Esophagus squamous epithelium (tissue), 5 donors: ENCODE results near the gene GDI2. TPM values are rescaled to one million over a fixed set of nuclear protein-coding genes. Genes with fewer than 3 reads are reported as not detected.

ENCODE experiments used
- DNase-seq: peaks from one replicate; lab custom pipeline; 2025; lab: John Stamatoyannopoulos, UW
- H3K27ac ChIP-seq, 4 donors: fragments of 200-600 bp; sonication (generic); one replicate each; pipeline ENCODE4 v1.5.1; 2016 to 2019; ENCODE audit warnings: mild to moderate bottlenecking in 1 of 4
- H3K27me3 ChIP-seq, 4 donors: fragments of 200-600 bp; sonication (generic); 1 replicate in 3 of 4; 2 replicates in 1 of 4; pipeline versions ENCODE4 v1.5.1 to v1.6.0; 2017 to 2021; ENCODE audit warnings: antibody characterized with exemption in 1 of 4
- H3K36me3 ChIP-seq, 3 donors: fragments of 200-600 bp; sonication (generic); one replicate each; pipeline ENCODE4 v1.5.1; 2016 to 2019
- H3K4me1 ChIP-seq, 3 donors: fragments of 200-600 bp; sonication (generic); one replicate each; pipeline ENCODE4 v1.5.1; 2017 to 2019
- H3K4me3 ChIP-seq, 4 donors: fragments of 200-600 bp; sonication (generic); 1 replicate in 3 of 4; 2 replicates in 1 of 4; pipeline ENCODE4 v1.5.1; 2016 to 2019; ENCODE audit warnings: mild to moderate bottlenecking in 2 of 4, moderate library complexity in 1 of 4
- H3K9me3 ChIP-seq, 3 donors: fragments of 200-600 bp; sonication (generic); one replicate each; pipeline ENCODE4 v1.5.1; 2016 to 2019
- POLR2A ChIP-seq, 4 donors: fragments of 450-650 bp; IDR thresholded peaks; one replicate each; pipeline ENCODE4 v1.6.1; 2017; ENCODE audit warnings: antibody characterized with exemption in 4 of 4, mild to moderate bottlenecking in 4 of 4, moderate library complexity in 3 of 4
- WGBS, 2 donors: methylation state at CpG; one replicate each; pipeline ENCODE4 v1.1.5; 2018; 5-methylcytosine and 5-hydroxymethylcytosine counted together
- intact Hi-C: fragments of 100-400 bp; cut with DNase I; formaldehyde crosslinking; loops from one replicate; pipeline ENCODE4 v1.15.0; 2022
- total RNA-seq, 4 donors: library from RNA; depleted of rRNA; stranded (reverse); fragments of >200 nt; gene quantifications; one replicate each; pipeline ENCODE4 v1.1.0, GENCODE V29; 2016
- TF ChIP-seq, protein P1 (sequence below), 6 experiments: fragments of 450-650 bp in 4 of 6; fragments of 200-600 bp in 2 of 6; sonication (generic) in 2 of 6; IDR thresholded peaks; one replicate each; pipeline ENCODE4 v1.5.1; 2016 to 2019; ENCODE audit warnings: antibody characterized with exemption in 6 of 6, mild to moderate bottlenecking in 4 of 6, moderate library complexity in 4 of 6
- donor health status: DM: yes; HTN: yes; CAD: no.

The GDI2 gene
- total RNA-seq, 4 donors from 2014 or later = 153 to 299 (median 257) TPM

GRCh38 chr10:5774987-5775620, 38.1 kb downstream of the GDI2 start:
- H3K4me3 ChIP-seq = no peak overlapping the region
- no peak for DNase-seq
- no peaks in the 10 kb centered on the region for H3K27me3 ChIP-seq
- H3K4me1 ChIP-seq = peaks cover 0 to 27% (median 20%) of the 10 kb centered on the region in 3 donors
- no peaks in the 10 kb centered on the region for H3K9me3 ChIP-seq
- TF ChIP-seq, protein P1, sequence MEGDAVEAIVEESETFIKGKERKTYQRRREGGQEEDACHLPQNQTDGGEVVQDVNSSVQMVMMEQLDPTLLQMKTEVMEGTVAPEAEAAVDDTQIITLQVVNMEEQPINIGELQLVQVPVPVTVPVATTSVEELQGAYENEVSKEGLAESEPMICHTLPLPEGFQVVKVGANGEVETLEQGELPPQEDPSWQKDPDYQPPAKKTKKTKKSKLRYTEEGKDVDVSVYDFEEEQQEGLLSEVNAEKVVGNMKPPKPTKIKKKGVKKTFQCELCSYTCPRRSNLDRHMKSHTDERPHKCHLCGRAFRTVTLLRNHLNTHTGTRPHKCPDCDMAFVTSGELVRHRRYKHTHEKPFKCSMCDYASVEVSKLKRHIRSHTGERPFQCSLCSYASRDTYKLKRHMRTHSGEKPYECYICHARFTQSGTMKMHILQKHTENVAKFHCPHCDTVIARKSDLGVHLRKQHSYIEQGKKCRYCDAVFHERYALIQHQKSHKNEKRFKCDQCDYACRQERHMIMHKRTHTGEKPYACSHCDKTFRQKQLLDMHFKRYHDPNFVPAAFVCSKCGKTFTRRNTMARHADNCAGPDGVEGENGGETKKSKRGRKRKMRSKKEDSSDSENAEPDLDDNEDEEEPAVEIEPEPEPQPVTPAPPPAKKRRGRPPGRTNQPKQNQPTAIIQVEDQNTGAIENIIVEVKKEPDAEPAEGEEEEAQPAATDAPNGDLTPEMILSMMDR (IDR thresholded peaks at IDR 0.05) = no peak
- TF ChIP-seq POLR2A (IDR thresholded peaks at IDR 0.05) = no peak
- peak overlapping the region in 1 of 4 donors; percentile 73 for H3K27ac ChIP-seq
- WGBS, 2 donors = 85 to 94% methylated on average over 8 of the region's 8 CpGs
- H3K36me3 ChIP-seq = peaks cover 0 to 95% (median 0%) of the 10 kb centered on the region in 3 donors
- intact Hi-C loops = no loop called here

DNA sequence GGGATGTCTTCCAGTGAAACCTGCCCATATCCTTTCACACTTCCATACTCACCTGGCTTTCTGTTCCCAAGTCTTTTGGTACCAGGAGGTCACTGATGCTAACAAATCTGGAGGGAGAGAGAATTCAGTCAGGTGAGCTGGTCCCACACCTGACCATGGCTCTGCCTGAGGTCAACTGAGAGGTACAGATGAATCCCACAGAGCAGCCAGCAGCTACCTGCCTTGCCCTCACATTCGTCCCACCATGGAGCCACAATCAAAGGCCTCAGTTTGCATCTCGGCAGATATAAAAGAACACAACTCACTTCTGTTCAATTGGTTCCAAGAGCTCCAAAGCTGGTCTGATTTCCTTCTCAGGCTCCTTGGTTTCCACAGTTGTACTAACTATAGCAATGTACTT, 47.0 kb downstream of the GDI2 start:
- H3K4me3 ChIP-seq = no peak overlapping the region
- intact Hi-C loops = no loop called here

DNA sequence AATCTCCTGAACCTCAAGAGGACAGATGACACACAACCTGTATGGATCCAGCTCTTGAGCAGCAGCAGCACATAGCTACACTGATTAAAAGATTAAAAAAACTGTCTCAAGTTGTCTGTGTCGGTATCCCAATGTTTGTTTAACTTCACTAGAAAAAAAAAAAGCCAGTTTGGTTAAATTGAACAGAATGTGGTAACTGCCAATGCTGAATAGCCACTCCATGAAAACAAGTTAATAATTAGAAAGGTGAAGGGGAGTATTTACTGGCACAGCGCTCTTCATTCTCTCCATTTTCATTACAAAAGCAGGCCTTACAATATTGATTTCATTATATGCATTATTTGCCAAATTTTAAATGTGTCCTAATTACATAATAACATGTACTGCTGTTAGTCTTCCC, 47.6 kb downstream of the GDI2 start:
- Histone ChIP-seq H3K9me3 (no peaks in the 10 kb centered on the region), H3K4me1 (no peaks in the 10 kb centered on the region), H3K27me3 (no peaks in the 10 kb centered on the region), H3K27ac (no peak overlapping the region), H3K4me3 (no peak overlapping the region), H3K36me3 (peaks cover 25 to 100% (median 30%) of the 10 kb centered on the region in 3 donors)
- TF ChIP-seq POLR2A (IDR thresholded peaks at IDR 0.05) = no peak
- TF ChIP-seq, protein P1 (IDR thresholded peaks at IDR 0.05) = no peak
- no peak for DNase-seq
- WGBS, 2 donors = 86 to 87% methylated on average over 2 of the region's 2 CpGs
- intact Hi-C loops = no loop called here

More for the DNA sequence above, 47.0 kb downstream of the GDI2 start:
- no peak for DNase-seq
- Histone ChIP-seq H3K4me1 (no peaks in the 10 kb centered on the region), H3K27me3 (no peaks in the 10 kb centered on the region), H3K36me3 (peaks cover 25 to 98% (median 30%) of the 10 kb centered on the region in 3 donors), H3K27ac (no peak overlapping the region), H3K9me3 (no peaks in the 10 kb centered on the region)
- WGBS, 2 donors = 94 to 100% methylated on average over 1 to 2 of the region's 2 CpGs
- no peak for TF ChIP-seq POLR2A (IDR thresholded peaks at IDR 0.05)
- TF ChIP-seq, protein P1 (IDR thresholded peaks at IDR 0.05) = no peak

GRCh38 chr10:5764422-5765297, 48.6 kb downstream of the GDI2 start:
- H3K36me3 ChIP-seq = peaks cover 25 to 100% (median 30%) of the 10 kb centered on the region in 3 donors
- intact Hi-C loops = no loop called here
- no peaks in the 10 kb centered on the region for H3K27me3 ChIP-seq
- no peaks in the 10 kb centered on the region for H3K4me1 ChIP-seq
- WGBS, 2 donors = 78 to 91% methylated on average over 10 of the region's 10 CpGs
- DNase-seq = no peak
- no peak overlapping the region for H3K4me3 ChIP-seq
- H3K9me3 ChIP-seq = no peaks in the 10 kb centered on the region
- no peak for TF ChIP-seq POLR2A (IDR thresholded peaks at IDR 0.05)
- TF ChIP-seq, protein P1 (IDR thresholded peaks at IDR 0.05) = no peak
- H3K27ac ChIP-seq = no peak overlapping the region

DNA sequence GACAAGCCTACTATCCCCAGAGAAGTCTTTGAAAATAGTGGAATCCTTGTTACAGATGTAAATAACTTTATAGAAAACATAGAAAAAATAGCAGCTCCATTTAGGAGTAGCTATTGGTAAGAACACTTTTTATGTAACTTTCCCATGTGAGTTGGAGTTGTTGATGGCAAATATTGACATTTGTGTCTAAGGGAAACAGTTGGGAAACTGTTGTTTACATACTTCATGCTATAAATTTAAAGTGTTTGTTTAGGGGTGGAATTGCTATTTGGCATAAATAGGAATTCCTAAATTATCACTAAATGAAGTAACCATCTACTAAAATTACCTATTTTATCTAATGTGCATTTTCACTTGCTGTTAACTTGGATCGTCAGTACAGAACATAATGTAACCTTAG, 50.7 kb downstream of the GDI2 start:
- no peak for DNase-seq
- Histone ChIP-seq H3K4me3 (no peak overlapping the region), H3K27ac (no peak overlapping the region), H3K36me3 (peaks cover 37 to 100% (median 38%) of the 10 kb centered on the region in 3 donors), H3K27me3 (no peaks in the 10 kb centered on the region), H3K4me1 (no peaks in the 10 kb centered on the region), H3K9me3 (no peaks in the 10 kb centered on the region)
- TF ChIP-seq, protein P1 (IDR thresholded peaks at IDR 0.05) = no peak
- TF ChIP-seq POLR2A (IDR thresholded peaks at IDR 0.05) = no peak
- intact Hi-C loops = no loop called here
- 82 to 89% methylated on average over 1 of the region's 1 CpG for WGBS, 2 donors
